Ascending aorta (tissue), 2 donors: Measurements from ENCODE around the gene APOBEC3H. TPM values are rescaled to one million over a fixed set of nuclear protein-coding genes. Genes with fewer than 3 reads are reported as not detected.
"Not testable (repeated sequence)": the region's sequence is repeated elsewhere in the genome, so short reads cannot be mapped to it uniquely, and the experiment has no call there.

Experiments
- DNase-seq, 2 donors: peaks; one replicate each; pipeline ENCODE4 v3.0.0-alpha.2; 2019; ENCODE audit warnings: low spot score in 2 of 2
- H3K27ac ChIP-seq, 2 donors: fragments of 200-600 bp; sonication (generic); one replicate each; pipeline ENCODE4 v1.5.1; 2016 to 2017; ENCODE audit warnings: mild to moderate bottlenecking in 1 of 2
- H3K27me3 ChIP-seq: fragments of 200-600 bp; sonication (generic); one replicate; pipeline ENCODE4 v1.5.1; 2017
- H3K36me3 ChIP-seq, 2 donors: fragments of 200-600 bp; sonication (generic); one replicate each; pipeline ENCODE4 v1.5.1; 2016
- H3K4me1 ChIP-seq, 2 donors: fragments of 200-600 bp; sonication (generic); one replicate each; pipeline ENCODE4 v1.5.1; 2016 to 2017; ENCODE audit warnings: mild to moderate bottlenecking in 1 of 2
- H3K4me3 ChIP-seq, 2 donors: fragments of 200-600 bp; sonication (generic); one replicate each; pipeline ENCODE4 v1.5.1; 2016 to 2017; ENCODE audit warnings: mild to moderate bottlenecking in 1 of 2
- H3K9me3 ChIP-seq, 2 donors: fragments of 200-600 bp; sonication (generic); one replicate each; pipeline ENCODE4 v1.5.1; 2016
- intact Hi-C: fragments of 100-400 bp; cut with DNase I; formaldehyde crosslinking; loops from one replicate; pipeline ENCODE4 v1.15.1; 2023
- total RNA-seq: library from RNA; depleted of rRNA; stranded (reverse); fragments of >200 nt; gene quantifications from one replicate; pipeline ENCODE4 v1.1.0, GENCODE V29; 2016
- TF ChIP-seq, protein P1 (sequence below), 3 experiments: fragments of 200-600 bp in 2 of 3; fragments of 450-650 bp in 1 of 3; sonication (generic) in 2 of 3; IDR thresholded peaks; one replicate each; pipeline ENCODE4 v1.5.1; 2016 to 2019; ENCODE audit warnings: antibody characterized with exemption in 3 of 3, mild to moderate bottlenecking in 1 of 3, moderate library complexity in 1 of 3

The APOBEC3H gene
- total RNA-seq: not detected

DNA sequence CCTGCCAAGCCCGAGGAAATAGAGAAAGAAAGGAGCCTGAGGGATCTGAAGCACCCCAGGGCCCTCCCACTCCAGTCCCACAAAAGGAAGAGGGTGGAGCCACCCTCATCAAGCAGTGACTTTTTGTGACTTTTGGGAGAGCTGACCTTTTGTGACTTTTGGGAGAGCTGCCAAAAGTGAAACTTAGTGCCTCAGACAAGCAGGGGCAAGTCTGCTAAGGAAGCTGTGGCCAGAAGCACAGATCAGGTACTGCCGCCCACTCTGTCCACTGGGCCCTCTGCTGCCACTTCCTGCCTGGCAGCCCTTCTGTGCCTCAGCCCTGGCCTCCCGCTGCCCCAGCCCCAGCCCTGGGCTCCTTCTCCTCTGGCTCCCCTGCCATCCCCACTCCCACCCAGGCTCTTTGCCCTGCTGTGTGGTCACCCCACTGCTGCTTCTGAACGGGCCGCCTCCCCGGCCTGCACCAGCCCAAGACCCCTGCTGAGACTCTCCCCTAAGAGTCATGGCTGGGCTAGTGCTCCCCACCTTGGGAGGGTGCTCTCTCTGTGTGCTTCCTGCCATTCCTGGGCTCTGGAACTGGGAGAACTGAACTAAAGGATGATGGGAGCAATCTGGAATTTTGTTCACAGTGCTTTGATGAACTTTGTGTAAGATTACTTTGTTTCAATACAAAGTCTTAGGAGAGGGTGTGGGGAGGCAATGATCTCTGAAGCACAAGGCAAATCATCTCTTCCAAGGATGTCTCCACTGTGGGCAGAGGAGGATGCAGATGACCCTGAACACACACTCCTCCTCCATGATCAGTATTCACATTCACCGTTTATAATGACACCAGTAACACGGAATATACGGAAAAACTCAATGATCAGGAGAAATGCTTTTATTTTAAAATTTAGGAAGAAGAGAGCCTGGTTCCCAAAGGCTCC, at the start of gene APOBEC3H:
APOBEC3H (plus strand) TSS at position 147 of the 923 bp plus-strand sequence. CDS start 3,035 bp downstream, outside the sequence.
- Histone ChIP-seq H3K27me3 (no peaks in the 10 kb centered on the region), H3K4me3 (no peak within 1 kb of the TSS), H3K27ac (no peak within 1 kb of the TSS), H3K36me3 (no peaks in the 10 kb centered on the region), H3K4me1 (no peaks in the 10 kb centered on the region), H3K9me3 (no peaks in the 10 kb centered on the region)
- intact Hi-C loops: no loop called here
- no peak for DNase-seq
- TF ChIP-seq, protein P1, sequence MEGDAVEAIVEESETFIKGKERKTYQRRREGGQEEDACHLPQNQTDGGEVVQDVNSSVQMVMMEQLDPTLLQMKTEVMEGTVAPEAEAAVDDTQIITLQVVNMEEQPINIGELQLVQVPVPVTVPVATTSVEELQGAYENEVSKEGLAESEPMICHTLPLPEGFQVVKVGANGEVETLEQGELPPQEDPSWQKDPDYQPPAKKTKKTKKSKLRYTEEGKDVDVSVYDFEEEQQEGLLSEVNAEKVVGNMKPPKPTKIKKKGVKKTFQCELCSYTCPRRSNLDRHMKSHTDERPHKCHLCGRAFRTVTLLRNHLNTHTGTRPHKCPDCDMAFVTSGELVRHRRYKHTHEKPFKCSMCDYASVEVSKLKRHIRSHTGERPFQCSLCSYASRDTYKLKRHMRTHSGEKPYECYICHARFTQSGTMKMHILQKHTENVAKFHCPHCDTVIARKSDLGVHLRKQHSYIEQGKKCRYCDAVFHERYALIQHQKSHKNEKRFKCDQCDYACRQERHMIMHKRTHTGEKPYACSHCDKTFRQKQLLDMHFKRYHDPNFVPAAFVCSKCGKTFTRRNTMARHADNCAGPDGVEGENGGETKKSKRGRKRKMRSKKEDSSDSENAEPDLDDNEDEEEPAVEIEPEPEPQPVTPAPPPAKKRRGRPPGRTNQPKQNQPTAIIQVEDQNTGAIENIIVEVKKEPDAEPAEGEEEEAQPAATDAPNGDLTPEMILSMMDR (IDR thresholded peaks at IDR 0.05): no peak

DNA sequence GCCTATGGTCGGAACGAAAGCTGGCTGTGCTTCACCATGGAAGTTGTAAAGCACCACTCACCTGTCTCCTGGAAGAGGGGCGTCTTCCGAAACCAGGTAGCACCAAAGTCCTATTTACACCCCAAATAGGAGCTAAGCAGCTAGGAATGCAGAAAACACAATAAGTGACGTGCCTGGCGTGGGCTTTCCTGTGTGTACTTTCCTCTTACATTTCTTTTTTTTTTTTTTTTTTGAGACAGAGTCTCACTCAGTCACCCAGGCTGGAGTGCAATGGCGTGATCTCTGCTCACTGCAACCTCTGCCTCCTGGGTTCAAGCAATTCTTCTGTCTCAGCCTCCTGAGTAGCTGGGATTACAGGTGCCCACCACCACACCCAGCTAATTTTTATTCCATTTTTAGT, 47.6 kb upstream of the APOBEC3H start:
- H3K27ac ChIP-seq, H3K36me3 ChIP-seq, H3K27me3 ChIP-seq, DNase-seq, H3K4me3 ChIP-seq, H3K9me3 ChIP-seq, H3K4me1 ChIP-seq, intact Hi-C loops: not testable (repeated sequence)

DNA sequence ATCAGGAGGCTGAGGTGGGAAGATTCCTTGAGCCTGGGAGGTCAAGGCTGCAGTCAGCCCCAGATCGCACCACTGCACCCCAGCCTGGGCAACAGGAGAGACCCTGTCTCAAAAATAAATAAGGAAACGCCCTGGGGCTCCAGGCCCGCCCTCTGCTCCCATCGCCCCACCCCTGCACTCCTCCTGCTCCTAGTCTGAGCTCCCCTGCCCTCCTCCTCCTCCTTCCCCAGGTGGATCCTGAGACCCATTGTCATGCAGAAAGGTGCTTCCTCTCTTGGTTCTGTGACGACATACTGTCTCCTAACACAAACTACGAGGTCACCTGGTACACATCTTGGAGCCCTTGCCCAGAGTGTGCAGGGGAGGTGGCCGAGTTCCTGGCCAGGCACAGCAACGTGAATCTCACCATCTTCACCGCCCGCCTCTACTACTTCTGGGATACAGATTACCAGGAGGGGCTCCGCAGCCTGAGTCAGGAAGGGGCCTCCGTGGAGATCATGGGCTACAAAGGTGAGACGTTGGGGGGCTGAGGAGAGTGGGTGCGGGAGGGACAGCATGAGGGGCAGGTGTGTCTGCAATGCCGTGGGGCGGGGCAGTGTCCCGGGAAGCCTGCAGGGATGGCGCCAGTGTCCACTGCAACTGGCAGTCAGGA, 45.1 kb upstream of the APOBEC3H start:
- H3K27me3 ChIP-seq, intact Hi-C loops, H3K27ac ChIP-seq: not testable (repeated sequence)

DNA sequence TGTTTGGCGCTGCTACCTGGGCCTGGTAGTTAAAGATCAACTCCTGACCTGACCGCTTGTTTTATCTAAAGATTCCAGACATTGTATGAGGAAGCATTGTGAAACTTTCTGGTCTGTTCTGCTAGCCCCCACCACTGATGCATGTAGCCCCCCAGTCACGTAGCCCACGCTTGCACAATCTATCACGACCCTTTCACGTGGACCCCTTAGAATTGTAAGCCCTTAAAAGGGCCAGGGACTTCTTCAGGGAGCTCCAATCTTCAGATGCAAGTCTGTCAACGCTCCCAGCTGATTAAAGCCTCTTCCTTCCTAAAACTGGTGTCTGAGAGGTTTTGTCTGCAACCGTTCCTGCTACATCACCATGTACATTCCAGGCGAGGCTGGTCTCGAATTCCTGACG, 41.4 kb upstream of the APOBEC3H start:
- intact Hi-C loops: no loop called here
- no peaks in the 10 kb centered on the region for H3K9me3 ChIP-seq
- H3K36me3 ChIP-seq: no peaks in the 10 kb centered on the region
- no peak overlapping the region for H3K4me3 ChIP-seq
- H3K4me1 ChIP-seq: no peaks in the 10 kb centered on the region
- TF ChIP-seq, protein P1 (IDR thresholded peaks at IDR 0.05): no peak
- no peak overlapping the region for H3K27ac ChIP-seq
- no peaks in the 10 kb centered on the region for H3K27me3 ChIP-seq
- no peak for DNase-seq

More for the DNA sequence above, 45.1 kb upstream of the APOBEC3H start:
- H3K36me3 ChIP-seq, H3K9me3 ChIP-seq, DNase-seq, H3K4me3 ChIP-seq, H3K4me1 ChIP-seq: not testable (repeated sequence)

DNA sequence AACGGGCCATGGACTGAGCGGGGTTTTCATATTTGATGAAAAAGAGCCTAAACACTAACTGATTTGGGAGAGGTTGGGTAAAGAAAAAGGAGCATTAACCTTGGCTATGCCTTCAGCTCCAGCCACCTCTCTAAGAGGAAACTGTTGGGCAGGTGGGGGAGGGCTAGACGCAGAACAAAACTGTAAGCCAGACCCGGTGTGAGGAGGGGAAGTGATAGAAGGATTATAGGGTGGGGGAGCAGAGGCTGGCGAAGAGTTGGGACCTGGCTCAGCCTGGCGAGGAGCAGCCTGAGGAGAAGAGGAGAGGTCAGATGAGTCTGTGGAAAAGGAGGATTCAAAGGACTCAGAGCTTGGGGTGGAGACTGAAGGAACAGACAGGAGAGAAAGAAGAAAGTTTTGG, 35.8 kb upstream of the APOBEC3H start:
- H3K36me3 ChIP-seq, intact Hi-C loops, H3K4me3 ChIP-seq, H3K27me3 ChIP-seq, DNase-seq, H3K4me1 ChIP-seq, H3K27ac ChIP-seq, H3K9me3 ChIP-seq: not testable (repeated sequence)

DNA sequence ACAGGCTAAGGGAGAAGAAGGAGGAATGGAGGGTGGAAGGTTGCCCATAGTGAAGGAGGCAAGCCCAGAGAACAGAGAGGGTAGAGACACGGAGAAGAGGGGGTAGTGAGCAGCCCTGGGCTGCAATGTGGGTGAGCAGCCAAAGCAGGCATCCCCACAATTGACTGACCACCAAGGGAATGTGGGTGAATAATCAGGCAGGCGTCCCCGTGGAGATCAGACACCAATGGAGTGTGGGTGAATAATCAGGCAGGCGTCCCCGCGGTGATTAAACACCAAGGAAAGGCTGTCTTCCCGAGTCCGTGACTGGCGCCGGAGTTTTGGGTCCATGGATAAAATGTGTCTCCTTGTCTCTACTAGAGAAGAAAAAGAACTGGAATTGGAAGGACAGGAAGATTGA, 35.1 kb upstream of the APOBEC3H start:
- H3K9me3 ChIP-seq, H3K4me1 ChIP-seq, DNase-seq, intact Hi-C loops, H3K27ac ChIP-seq, H3K27me3 ChIP-seq, H3K36me3 ChIP-seq, H3K4me3 ChIP-seq: not testable (repeated sequence)

DNA sequence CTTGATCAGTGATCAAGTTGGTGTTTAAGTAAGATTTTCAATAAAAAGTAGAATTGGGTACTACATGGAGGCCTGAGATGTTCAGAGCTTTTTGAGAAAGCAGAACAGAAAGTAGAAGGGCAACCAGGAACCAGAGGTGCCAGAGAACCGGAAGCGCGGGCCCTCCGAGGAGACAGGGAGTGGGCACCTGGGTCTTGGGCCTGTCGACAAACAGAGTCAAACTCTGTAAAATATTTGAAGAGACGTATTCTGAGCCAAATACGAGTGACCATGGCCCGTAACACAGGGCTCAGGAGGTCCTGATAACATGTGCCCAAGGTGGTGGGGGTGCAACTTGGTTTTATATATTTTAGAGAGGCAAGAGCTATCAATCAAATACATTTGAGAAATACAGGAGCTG, 33.1 kb upstream of the APOBEC3H start:
- intact Hi-C loops, H3K36me3 ChIP-seq, H3K9me3 ChIP-seq, H3K27me3 ChIP-seq, H3K27ac ChIP-seq, H3K4me3 ChIP-seq, DNase-seq, H3K4me1 ChIP-seq: not testable (repeated sequence)

DNA sequence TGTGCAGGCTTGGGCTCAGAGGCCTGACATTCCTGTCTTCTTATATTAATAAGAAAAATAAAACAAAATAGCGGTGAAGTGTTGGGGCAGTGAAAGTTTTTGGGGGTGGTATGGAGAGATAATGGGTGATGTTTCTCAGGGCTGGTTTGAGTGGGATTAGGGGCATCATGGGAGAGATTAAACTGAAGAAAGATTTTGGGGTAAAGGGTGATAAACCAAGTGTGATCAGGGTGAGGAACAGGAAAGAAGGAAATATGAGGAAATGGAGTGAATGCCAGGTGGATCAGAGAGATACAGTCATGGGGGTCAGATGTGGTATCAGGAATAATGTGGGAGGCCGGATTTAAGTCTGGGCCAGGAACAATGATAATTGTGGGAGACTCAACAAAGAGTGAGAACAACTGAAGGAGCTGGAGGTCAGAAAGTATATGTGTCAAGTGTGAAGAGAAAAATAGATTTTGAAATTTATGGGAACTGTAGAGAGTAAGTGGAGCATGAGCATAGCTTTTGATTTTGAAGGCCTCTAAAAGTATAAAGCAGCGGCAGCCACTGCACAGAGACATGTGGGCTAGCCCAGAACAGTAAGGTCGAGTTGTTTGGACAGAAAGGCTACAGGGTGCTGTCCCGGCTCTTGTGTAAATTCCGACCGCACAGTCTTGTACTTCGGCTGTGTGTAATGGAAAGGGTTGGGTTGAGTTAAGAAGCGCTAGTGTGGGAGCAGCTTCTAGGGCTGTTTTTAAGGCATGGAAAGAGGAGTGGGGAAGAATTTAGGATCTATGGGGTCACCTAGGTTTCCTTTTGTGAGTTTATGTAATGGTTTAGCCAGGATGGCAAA, 30.4 kb upstream of the APOBEC3H start:
- H3K4me1 ChIP-seq, intact Hi-C loops, H3K9me3 ChIP-seq, H3K4me3 ChIP-seq, H3K36me3 ChIP-seq, DNase-seq, H3K27ac ChIP-seq, H3K27me3 ChIP-seq: not testable (repeated sequence)
